ENCODE data around the gene LRRC26.
"Not testable (repeated sequence)": the region's sequence is repeated elsewhere in the genome, so short reads cannot be mapped to it uniquely, and the experiment has no call there.

LRRC26 gene

DNA sequence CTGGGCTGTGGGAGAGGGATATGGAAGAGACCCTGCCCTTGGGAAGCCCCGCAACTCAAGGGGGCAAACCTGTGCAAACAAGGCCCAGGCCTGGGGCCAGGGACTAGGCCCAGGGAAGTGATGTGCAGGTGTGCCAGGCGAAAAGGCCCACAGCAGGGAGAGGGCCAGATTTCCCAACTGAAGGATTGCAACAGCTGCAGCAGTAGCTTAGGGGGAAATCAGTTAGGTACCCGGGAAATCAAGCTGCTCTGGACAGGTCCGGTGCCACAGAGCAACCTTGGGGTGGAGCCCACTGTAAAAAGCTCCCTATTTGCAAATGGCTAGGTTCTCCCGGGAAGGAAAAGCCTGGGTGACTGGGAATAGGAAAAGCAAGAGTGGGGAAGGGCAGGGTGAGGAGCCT lies 20.5 kb downstream of the LRRC26 start:
- DNase-seq: no peak

DNA sequence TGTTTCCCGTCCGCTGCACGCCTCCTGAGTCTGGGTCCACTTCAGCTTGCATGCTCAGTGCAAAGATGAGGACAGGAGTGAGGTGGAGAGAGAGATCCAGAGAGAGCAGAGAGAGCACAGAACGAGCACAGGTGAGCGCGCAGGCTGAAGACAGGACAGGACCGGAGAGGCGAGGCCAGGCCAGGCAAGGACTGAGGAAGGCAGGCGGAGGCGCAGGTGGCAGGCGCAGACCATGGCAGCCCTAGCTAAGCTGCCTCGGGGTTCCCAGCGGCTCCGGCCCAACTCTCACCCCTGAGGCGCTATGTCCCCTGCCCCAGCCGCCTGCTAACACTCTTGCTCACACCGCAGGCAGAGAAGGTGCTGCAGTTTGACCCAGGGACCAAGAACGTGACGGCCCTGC lies 21.2 kb downstream of the LRRC26 start:
- no peak for DNase-seq

DNA sequence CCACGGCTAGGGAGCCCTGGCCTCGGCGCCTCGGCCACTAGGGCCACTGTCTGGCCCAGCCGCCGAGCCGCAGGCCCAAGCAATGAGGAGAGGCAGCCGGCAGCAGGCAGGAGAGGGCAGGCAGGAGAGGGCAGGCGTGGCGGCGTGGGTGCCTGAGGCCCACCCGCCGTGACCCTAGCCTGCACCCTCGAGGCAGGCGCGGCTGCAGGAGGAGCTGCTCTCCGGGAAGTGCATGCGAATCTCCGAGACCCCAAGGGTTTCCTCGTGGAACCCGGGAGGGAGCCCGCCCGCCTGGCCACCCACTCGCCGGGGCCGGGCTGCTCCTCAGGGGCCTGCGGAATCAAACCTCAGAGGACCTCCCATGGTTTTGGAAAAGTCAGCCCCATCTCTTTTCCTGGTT lies 21.6 kb downstream of the LRRC26 start:
- no peak for DNase-seq

DNA sequence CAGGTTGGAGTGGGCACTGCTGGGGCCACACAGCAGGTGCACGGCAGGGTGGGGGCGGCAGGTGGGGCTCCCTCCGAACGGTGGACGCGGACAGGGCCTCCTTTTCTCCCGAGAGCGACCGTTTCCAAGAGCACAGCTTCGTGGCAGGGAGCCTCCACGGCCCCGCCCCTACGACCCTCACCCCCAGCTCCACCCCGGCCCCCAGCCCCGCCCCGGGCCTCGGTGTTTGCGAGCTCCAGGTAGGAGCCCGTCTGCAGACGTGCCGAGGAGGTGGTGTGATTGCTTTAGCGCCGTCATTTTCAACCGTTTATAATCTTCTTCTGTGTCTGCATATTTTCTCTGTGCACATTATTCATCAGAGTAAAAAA lies 22.1 kb downstream of the LRRC26 start:
- DNase-seq: no peak

DNA sequence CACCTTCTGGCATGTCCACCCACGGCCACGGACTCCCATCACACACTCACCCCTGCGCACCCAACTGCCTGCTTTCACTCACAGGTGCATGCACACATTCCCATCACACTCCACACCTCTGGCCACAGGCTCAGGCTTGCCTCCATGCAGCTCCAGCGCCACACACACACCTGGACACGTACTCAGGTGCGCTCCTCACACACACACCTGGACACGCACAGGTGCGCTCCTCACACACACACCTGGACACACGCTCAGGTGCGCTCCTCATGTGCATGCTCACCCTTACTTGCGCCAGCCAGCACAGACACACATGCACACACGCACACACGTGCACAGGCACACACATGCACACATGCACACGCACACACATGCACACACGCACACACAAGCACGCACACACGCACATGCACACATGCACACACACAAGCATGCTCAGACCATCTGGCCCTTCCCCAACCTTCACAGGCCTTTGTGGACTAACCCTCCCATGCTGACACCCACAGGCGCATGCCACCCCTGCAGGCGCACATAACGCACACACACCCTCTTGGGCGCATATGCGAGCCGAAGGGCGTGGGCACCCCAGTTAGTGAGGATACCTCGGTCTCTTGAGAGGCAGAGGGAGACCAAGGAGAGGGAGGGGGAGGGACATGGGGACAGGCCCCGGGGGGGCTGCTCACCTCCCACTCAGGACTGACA lies 22.6 kb downstream of the LRRC26 start:
- DNase-seq: no peak

DNA sequence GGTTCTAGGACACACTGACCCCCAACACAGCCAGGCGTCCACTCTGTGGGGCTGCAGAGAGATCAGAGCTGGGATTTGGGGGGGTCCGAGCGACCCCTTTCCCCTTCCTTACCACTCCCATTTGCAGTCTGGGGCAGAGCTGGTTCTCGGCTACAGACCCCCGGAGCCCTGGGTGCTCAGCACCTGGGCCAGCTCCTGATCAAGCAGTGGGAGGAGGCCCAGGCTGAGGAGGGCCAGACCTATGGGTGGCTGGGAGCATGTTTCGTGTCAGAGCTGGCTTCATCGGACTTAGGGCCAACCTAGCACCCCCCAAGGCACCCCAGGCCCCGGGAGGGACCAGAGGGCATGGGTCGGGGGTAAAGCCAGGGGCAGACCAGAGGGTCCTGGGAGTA lies 23.3 kb downstream of the LRRC26 start:
- DNase-seq: no peak

DNA sequence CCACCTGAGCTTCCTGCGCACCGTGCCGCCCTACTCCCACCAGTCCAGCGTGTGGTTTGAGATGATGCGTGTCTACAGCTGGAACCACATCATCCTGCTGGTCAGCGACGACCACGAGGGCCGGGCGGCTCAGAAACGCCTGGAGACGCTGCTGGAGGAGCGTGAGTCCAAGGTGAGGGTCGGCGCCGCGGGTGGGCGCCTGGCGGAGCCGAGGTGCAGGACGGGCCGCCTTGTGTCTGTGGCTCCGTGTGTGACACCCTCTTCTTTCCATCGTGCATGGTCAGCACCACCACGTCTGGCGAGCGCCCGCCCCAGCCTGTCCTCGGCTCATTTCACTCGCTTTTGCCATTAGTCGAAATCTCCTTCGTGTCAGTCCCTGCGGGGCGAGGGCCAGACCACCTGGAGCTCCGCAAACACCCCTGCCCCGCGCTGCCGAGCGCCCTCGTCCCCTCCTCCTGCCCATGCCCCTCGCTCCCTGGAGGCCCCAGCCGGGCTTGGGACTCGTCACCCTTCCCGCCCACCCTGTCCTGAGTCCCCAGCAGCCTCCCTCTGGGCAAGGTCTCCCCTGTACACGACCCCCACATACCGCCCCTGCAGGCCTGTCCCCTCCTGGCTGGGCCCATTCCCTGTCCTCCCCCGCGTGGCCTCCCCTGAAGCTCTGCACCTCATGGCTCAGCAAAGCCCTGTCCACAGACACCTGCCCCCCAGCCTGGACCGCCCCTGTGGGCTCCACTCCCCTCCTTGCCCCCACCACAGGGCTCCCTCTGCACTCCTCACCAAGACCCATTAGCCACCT lies 23.9 kb downstream of the LRRC26 start:
- no peak for DNase-seq

DNA sequence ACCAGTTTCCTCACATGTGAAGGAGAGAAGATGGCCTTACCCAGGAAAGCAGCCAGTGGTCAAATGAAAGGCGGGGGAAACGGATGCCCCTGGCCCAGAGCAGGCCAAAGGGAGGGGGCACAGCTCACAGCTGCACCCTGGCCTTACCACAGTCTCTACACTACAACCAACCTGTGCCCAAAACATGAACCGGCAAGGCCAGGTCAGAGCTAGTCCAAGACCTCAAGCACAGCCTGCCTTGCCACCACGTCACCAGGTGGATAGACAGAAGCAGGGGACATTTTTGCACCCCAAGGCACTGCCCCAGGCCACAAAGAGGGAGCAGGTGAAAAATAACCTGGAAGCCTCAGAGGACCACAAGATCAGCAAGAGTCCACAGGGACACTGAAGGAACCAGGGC lies 26.4 kb downstream of the LRRC26 start:
- DNase-seq: no peak

DNA sequence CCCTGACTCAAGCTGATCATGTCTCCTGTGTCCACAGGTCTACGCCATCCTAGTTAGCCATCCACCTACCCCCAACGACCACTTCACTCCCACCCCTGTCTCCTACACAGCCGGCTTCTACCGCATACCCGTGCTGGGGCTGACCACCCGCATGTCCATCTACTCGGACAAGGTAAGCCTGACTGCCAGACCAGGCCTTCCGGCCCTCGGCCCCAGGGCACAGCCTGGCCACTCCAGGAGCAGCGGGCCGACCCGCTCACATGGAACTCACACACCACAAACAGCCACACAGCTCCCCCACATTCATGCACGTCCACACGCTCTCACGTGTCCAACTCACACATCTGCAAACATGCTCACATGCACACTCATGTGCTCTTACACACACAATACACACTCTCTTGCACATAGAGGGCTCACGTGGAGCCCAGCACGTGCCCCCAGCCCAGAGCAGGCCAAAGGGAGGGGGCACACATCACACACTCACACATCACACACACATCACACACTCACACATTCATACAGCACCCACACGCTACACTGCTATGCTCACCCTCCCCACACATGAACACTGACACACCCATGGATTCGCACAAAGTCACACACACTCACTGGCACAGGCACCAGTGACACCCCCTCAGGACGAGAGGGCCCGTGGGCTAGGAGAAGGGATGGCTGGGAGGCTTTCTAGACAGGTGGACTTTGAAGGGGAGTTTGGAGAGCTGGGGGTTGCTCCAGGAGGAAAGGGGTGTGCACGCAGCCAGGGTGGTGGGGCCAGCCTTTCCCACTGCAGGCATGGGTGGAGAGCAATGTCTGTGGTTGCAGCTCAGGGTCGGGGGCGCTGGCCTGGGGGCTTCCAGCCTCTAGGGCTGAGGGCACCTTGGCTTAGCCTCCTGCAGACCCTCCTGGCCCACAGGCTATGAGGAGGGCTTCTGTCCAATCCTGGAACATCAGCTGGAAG lies 27.6 kb downstream of the LRRC26 start:
- DNase-seq: no peak

DNA sequence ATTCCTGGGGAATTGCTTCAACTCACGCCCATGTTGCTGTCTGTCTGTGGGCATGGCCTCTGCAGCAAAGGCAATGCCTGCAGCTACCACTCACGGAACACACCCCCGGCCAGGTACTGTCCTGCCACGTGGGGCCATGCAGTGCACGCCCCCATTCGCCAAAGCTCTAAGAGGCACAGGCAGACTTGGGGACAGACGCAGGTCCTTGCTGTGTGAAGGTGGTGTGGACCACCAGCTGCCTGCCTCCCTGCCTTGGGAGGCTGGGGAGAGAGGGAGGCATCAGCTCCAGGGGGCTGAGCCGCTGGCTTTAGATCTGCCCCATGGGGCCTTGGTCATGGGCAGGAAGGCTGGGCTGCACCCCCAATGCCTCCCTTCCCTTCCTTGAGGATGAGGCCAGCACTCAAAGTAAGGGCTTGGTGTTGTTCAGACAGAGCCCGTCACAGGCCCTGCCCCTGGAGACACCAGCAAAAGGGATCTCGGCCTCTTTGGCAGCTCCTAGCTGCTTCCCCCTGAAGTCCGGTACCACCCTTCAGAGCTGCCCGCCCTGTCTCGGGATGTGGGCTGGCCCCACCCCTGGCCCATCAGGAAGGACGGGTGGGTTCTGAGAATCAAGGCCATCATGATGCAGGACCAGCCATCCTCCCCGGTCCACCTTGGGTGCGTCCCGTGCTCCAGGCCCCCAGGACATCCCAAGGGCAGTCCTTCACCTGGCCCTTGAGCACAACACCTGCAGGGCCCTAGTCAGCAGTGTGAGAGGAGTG lies 28.6 kb downstream of the LRRC26 start:
- no peak for DNase-seq

DNA sequence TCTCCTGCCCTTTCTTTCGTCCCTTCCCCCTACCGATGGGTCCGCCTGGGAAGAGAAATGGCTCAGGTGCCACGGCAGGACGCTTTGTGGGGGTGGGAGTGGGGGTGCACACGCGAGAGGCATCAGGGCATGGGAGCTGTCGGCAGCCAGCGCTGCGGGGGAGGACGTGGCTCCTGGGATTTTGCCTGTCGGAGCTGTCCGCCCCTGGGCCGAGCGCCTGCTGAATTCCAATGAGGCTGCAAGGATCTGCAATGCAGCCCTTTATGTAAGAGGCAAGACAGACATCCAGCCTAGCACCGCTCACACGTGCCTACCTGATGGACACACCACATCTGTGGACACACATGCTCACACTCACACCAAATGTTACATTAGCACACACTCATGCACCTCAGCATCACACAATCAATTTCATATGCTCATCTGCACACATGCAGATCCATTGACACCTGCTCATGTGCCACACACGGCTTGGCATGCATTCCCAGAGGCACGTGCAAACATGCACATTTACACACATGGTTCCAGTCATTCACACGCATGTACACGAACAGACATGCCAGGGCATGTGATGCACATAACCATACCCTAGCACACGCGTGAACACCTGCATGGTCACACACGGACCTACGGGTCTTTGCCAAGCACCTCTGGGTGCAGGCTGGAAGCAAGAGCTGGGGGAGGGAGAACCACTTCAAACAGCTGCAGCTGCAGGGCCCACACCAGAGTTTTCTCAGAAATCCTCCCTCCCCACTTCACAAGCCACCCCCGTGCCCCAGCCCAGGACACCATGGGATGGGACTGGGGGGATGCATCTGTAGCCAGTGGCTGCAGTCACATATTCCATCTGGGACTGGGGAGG lies 29.5 kb downstream of the LRRC26 start:
- DNase-seq: no peak

DNA sequence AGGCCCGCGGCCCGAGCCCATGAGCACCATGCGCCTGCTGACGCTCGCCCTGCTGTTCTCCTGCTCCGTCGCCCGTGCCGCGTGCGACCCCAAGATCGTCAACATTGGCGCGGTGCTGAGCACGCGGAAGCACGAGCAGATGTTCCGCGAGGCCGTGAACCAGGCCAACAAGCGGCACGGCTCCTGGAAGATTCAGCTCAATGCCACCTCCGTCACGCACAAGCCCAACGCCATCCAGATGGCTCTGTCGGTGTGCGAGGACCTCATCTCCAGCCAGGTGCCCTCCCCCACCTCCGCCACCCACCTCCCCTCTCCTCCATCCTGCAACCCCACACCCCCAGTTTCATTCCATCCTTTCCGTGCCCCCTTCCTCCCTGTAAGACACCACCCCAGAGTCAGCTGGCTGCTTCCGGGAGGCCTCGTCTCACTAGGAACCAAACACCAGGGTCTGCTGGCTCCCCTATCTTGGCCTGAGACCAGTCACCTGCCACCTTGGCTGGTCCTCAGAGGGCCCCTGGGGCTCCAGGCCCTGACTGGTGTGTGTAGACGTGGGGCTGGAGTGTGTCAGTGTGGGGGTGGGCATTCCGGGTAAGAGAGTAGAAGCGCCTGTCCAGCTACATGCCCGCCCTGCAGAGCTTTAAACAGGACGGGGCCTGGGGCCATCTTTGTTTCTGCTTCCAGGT lies 30.2 kb downstream of the LRRC26 start:
- no peak for DNase-seq

DNA sequence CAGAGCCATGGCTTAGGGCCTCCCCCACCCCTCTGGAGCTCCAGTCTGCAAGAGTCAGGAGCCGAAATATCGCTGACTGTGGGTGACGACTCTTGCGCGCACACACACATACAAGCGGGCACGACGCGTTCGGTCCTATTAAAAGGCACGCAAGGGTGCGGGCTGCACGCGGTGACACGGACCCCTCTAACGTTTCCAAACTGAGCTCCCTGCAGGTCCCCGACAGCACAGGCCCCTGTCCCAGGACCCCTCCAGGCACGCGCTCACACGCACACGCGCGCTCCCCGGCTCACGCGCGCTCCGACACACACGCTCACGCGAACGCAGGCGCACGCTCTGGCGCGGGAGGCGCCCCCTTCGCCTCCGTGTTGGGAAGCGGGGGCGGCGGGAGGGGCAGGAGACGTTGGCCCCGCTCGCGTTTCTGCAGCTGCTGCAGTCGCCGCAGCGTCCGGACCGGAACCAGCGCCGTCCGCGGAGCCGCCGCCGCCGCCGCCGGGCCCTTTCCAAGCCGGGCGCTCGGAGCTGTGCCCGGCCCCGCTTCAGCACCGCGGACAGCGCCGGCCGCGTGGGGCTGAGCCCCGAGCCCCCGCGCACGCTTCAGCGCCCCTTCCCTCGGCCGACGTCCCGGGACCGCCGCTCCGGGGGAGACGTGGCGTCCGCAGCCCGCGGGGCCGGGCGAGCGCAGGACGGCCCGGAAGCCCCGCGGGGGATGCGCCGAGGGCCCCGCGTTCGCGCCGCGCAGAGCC lies 31.0 kb downstream of the LRRC26 start, which contains the start of gene GRIN1:
Gene GRIN1 (plus strand): TSS at position 433 of the 746 bp plus-strand sequence. CDS start 333 bp downstream, outside the sequence.
- no peak for DNase-seq

DNA sequence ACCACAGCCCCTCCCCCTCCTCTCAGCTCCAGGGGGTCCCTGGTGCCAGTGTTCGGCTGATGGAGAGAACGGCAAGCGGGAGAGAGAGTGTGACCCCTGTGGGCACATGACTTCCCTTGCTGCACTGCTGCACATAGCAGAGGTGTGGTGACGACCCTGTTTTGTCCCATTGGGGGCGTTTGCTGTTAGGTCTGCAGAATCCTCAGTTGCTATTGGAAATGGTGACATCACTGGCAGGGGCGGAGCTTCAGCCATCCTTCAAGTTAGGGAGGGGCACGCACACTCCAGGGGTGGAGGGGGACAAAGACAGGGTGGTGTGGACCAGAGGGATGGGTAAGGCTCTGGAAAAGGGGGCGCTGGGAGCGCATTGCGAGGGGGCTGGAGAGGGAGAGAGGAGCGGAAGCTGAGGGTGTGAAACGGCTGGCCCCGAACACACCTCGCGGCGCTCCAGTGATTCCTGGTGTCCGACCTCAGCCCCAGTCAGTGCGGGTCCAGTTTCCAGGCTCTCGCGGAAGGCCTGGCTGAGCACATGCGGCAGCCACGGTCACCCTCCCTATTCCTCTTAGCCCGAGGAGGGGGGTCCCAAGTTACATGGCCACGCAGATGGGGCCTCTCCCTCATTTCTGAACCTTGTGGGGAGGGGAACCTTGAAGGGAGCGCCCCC lies 31.7 kb downstream of the LRRC26 start:
- DNase-seq: no peak

DNA sequence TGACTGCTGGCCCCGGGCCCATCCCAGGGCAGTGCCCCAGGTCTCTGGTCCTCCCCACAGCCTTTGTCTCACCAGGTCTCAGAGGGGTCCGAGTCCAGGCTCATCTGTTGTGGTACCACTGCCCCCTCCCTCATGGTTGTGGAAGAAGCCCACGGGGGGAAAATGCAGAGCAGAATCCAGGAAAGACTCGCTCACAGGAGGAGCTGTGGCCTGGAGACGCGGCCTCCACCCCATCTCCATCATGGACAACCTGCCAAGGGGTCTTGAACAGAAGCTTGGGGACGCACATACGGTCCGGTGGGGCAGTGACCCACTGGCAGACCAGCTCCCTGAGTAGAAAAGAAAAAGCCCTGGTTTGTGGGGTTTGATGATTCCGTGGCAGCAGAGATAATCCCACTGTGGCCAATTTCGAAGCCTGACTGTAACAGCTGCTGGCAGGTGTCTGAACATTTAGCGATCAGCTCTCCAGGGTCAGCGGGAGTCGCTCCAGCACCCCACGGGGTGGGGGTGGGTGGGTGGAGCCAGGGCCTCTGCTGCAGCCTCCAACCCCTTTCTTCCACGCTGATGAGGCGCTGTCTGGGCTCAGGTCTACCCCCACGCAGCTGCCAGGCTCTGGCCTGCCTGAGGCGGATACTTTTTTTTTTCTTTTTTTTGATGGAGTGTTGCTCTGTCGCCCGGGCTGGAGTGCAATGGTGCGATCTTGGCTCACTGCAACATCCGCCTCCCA lies 32.8 kb downstream of the LRRC26 start:
- DNase-seq: no peak

DNA sequence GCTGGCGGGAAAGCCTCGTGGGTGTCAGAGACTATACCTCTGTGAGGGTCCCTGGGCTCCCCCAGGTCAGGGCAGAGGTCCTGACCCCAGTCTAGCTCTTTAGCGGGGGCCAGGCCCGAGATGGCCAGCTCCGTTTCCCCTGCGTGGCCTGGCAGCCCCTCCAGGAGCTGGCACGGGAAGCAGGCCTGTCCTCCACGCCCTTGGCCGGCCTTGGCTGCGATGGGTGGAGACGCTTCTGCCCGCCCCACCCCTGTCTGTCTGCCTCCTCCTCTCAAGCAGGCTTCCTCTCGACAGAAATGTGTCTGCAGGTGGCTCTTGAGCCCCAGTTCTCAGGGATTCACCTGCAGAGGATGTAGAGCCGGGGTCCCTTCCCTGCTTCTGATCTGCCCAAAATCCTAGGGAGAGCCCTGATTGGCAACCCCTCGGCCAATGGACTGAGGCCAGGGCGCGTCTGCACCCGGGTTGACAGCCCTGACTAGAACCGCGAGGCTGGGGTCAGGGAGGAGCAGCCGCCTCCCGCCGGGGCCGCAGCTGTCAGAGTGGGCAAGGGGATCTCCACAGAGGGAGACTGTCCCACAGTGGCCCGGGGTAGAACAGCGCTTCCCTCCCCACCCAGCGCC lies 33.5 kb downstream of the LRRC26 start:
- DNase-seq: no peak

DNA sequence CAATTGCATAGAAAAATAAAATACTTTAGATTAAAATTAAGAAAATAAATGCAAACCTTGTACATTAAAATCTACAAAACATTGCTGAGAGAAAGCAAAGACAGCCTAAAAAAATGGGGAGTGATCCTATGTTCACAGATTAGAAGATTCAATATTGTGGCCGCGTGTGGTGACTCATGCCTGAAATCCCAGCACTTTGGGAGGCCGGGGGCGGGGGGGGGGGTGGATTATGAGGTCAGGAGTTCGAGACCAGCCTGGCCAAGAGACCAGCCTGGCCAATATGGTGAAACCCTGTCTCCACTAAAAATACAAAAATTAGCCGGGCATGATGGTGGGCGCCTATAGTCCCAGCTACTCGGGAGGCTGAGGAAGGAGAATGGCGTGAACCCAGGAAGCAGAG lies 34.7 kb downstream of the LRRC26 start:
- not testable (repeated sequence) for DNase-seq

DNA sequence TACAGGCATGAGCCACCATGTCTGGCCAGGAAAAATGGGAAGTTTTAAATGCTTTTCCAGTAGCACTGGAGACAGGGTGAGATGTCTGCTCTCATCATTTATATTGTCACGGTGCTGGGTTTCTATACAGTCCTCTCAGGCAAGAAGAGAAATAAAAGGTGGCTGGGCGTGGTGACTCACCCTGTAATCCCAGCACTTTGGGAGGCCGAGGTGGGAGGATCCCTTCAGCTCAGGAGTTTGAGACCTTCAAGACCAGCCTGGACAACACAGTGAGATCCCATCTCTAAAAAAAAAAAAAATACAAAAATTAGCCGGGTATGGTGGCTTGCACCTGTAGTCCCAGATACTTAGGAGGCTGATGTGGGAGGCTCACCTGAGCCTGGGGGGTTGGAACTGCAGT lies 35.7 kb downstream of the LRRC26 start:
- DNase-seq: no peak
